Kidney (tissue), 14 donors: ENCODE results near the gene FAM13C. TPM values are rescaled to one million over a fixed set of nuclear protein-coding genes. Genes with fewer than 3 reads are reported as not detected.

Experiments
- DNase-seq, 5 donors: peaks; one replicate each; pipeline ENCODE4 v3.0.0-alpha.2; 2013 to 2020
- FAIRE-seq: peaks from 2 replicates; lab custom pipeline; 2012; peaks lifted over from hg19 to GRCh38; lab: Jason Lieb, UNC
- H3K27ac ChIP-seq, 2 donors: one replicate each; pipeline ENCODE4 v1.7.0; 2013; ENCODE audit warnings: low read depth in 2 of 2, low read length in 2 of 2, inconsistent platforms in 1 of 2
- H3K27me3 ChIP-seq: one replicate; pipeline ENCODE4 v1.7.1; 2013; ENCODE audit warnings: low read length, inconsistent platforms; ENCODE audit not compliant: control insufficient read depth, insufficient read depth
- H3K36me3 ChIP-seq, 3 donors: one replicate each; pipeline versions ENCODE4 v1.7.0 to v1.7.1; 2013; ENCODE audit warnings: low read length in 3 of 3, control low read depth in 1 of 3, inconsistent platforms in 1 of 3; ENCODE audit not compliant: insufficient read depth in 3 of 3, control insufficient read depth in 2 of 3
- H3K4me1 ChIP-seq, 3 donors: one replicate each; pipeline versions ENCODE4 v1.7.0 to v1.7.1; 2013; ENCODE audit warnings: low read length in 3 of 3, inconsistent platforms in 1 of 3, low read depth in 1 of 3; ENCODE audit not compliant: control insufficient read depth in 2 of 3, insufficient read depth in 2 of 3
- H3K4me3 ChIP-seq, 3 donors: one replicate each; pipeline versions ENCODE4 v1.7.0 to v1.8.1; 2013; ENCODE audit warnings: low read length in 3 of 3, control low read depth in 1 of 3, inconsistent platforms in 1 of 3
- H3K9ac ChIP-seq, 3 donors: one replicate each; pipeline versions ENCODE4 v1.7.0 to v1.7.1; 2013; ENCODE audit warnings: low read length in 3 of 3, control low read depth in 1 of 3, inconsistent platforms in 1 of 3
- H3K9me3 ChIP-seq, 3 donors: one replicate each; pipeline versions ENCODE4 v1.7.0 to v1.7.1; 2013; ENCODE audit warnings: low read length in 3 of 3, control low read depth in 1 of 3, inconsistent platforms in 1 of 3; ENCODE audit not compliant: control insufficient read depth in 2 of 3, insufficient read depth in 1 of 3
- CTCF ChIP-seq: IDR thresholded peaks from 3 replicates; pipeline ENCODE4 v1.5.1; 2012; ENCODE audit warnings: mild to moderate bottlenecking, moderate library complexity, borderline replicate concordance; ENCODE audit not compliant: insufficient read depth; ENCODE audit errors: extremely low read depth
- intact Hi-C: fragments of 100-400 bp; cut with DNase I; formaldehyde crosslinking; loops from one replicate; pipeline ENCODE4 v1.11.1; 2022
- polyA plus RNA-seq: library from polyadenylated mRNA; stranded (reverse); fragments of 350-450 nt; fragmentation: Illumina TruSeq; extraction: RNeasy Lipid Tissue Mini Kit (QIAGEN cat#74804); gene quantifications from one replicate; pipeline ENCODE4 v1.2.3, GENCODE V29; 2014; ENCODE audit warnings: low read depth, low replicate concordance; ENCODE audit not compliant: insufficient read depth
- total RNA-seq: library from RNA; stranded (reverse); fragmentation: NEBNext Ultra II Directional; extraction: Animal tissue kit (Norgen Biotek cat#: 25700); gene quantifications from one replicate; pipeline ENCODE4 v1.2.1, GENCODE V29; 2021
- donor health status: control.
- donor health status: control.
- donor health status: control.
- donor health status: control.
- donor health status: control.
- donor health status: DM: yes; HTN: yes; CAD: no.
- donor health status: Normal renal cell carcinoma (clear cell type).

Gene FAM13C
- total and polyA plus RNA-seq, 2 donors from 2014 or later = 1.5 to 8.8 TPM

GRCh38 chr10:59323036-59323459, 39.3 kb downstream of the FAM13C start:
- intact Hi-C loops = no loop called here
- H3K4me3 ChIP-seq = no peak overlapping the region
- FAIRE-seq (no peak), DNase-seq (peak in 4 of 5 donors; percentile 28 to 72 (median 50))
- no peak overlapping the region for H3K9ac ChIP-seq
- no peak for TF ChIP-seq CTCF
- no peaks in the 10 kb centered on the region for H3K36me3 ChIP-seq
- no peaks in the 10 kb centered on the region for H3K9me3 ChIP-seq
- H3K4me1 ChIP-seq = peaks cover 0 to 12% (median 10%) of the 10 kb centered on the region in 3 donors
- H3K27ac ChIP-seq = peak overlapping the region in 1 of 2 donors; percentile 32
- no peaks in the 10 kb centered on the region for H3K27me3 ChIP-seq

GRCh38 chr10:59322131-59322530, 40.2 kb downstream of the FAM13C start:
- intact Hi-C loops = no loop called here
- Histone ChIP-seq H3K27ac (peak overlapping the region in 1 of 2 donors; percentile 23), H3K27me3 (no peaks in the 10 kb centered on the region), H3K36me3 (no peaks in the 10 kb centered on the region), H3K9me3 (no peaks in the 10 kb centered on the region), H3K9ac (no peak overlapping the region), H3K4me1 (peaks cover 0 to 12% (median 10%) of the 10 kb centered on the region in 3 donors), H3K4me3 (no peak overlapping the region)
- no peak for TF ChIP-seq CTCF
- FAIRE-seq (no peak), DNase-seq (no peak)

GRCh38 chr10:59320355-59320754, 42.0 kb downstream of the FAM13C start:
- Histone ChIP-seq H3K27ac (no peak overlapping the region), H3K36me3 (no peaks in the 10 kb centered on the region), H3K4me3 (no peak overlapping the region), H3K27me3 (no peaks in the 10 kb centered on the region), H3K9ac (no peak overlapping the region), H3K4me1 (peaks cover 0 to 17% (median 17%) of the 10 kb centered on the region in 3 donors), H3K9me3 (no peaks in the 10 kb centered on the region)
- intact Hi-C loops = no loop called here
- no peak for TF ChIP-seq CTCF
- no peak for DNase-seq
- FAIRE-seq = no peak

GRCh38 chr10:59319854-59320253, 42.5 kb downstream of the FAM13C start:
- Histone ChIP-seq H3K4me3 (no peak overlapping the region), H3K36me3 (no peaks in the 10 kb centered on the region), H3K9me3 (no peaks in the 10 kb centered on the region), H3K27ac (no peak overlapping the region), H3K9ac (no peak overlapping the region), H3K4me1 (peaks cover 0 to 17% (median 17%) of the 10 kb centered on the region in 3 donors), H3K27me3 (no peaks in the 10 kb centered on the region)
- intact Hi-C loops = no loop called here
- DNase-seq = no peak
- FAIRE-seq = no peak
- TF ChIP-seq CTCF = no peak
